Astrocyte of the spinal cord (primary cell): ENCODE measurements around the gene TFR2.

Experiments used
- DNase-seq: peaks from one replicate; pipeline ENCODE4 v3.0.0; 2011; ENCODE audit warnings: low read depth, low spot score
- H3K4me3 ChIP-seq: 2 replicates; pipeline ENCODE4 v1.5.1; 2011; ENCODE audit warnings: low read depth, mild to moderate bottlenecking, low read length, moderate library complexity
- in situ Hi-C: cut with HindIII; loops from 2 replicates; pipeline ENCODE4 v1.10.0; 2017; ENCODE audit warnings: low sequenced_read_pairs
- TF ChIP-seq, protein P1 (sequence below): IDR thresholded peaks from 2 replicates; pipeline ENCODE4 v1.5.1; 2012; ENCODE audit warnings: low read depth, mild to moderate bottlenecking, low read length, inconsistent platforms

The TFR2 gene

DNA sequence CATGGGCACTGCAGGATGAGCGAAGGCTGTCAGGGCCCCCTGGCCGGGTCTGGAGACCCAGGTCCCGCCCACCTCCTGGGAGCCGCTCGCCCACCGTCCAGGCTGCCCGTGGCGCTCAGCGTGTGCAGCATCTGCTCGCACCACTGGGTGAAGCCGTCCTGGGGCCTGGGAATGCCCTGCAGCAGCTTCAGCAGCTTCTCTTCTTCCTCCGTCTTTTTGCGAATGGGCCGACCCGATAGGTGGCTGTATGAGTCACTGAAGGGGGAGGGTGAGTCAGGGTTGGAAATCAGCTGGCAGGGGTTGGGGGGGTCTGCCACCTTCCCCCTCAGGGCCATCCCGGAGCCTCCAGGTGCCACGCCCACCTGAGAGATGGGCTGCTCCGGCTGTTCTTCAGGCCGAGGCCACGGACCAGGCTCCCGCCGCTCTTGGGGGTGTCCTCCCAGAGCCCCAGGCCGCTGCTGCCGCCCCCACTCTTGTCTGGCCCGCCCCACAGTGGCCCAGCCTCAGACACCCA, 40.9 kb upstream of the TFR2 start:
- peak; percentile 53 for DNase-seq
- H3K4me3 ChIP-seq = no peak overlapping the region
- in situ Hi-C loops = no loop called here
- TF ChIP-seq, protein P1, sequence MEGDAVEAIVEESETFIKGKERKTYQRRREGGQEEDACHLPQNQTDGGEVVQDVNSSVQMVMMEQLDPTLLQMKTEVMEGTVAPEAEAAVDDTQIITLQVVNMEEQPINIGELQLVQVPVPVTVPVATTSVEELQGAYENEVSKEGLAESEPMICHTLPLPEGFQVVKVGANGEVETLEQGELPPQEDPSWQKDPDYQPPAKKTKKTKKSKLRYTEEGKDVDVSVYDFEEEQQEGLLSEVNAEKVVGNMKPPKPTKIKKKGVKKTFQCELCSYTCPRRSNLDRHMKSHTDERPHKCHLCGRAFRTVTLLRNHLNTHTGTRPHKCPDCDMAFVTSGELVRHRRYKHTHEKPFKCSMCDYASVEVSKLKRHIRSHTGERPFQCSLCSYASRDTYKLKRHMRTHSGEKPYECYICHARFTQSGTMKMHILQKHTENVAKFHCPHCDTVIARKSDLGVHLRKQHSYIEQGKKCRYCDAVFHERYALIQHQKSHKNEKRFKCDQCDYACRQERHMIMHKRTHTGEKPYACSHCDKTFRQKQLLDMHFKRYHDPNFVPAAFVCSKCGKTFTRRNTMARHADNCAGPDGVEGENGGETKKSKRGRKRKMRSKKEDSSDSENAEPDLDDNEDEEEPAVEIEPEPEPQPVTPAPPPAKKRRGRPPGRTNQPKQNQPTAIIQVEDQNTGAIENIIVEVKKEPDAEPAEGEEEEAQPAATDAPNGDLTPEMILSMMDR = no peak

- TF ChIP-seq, protein P1 = no peak
- H3K4me3 ChIP-seq = no peak overlapping the region
- in situ Hi-C loops = no loop called here
- DNase-seq = no peak
These were observed 40.3 kb upstream of the TFR2 start for GRCh38 chr7:100681491-100682227.

DNA sequence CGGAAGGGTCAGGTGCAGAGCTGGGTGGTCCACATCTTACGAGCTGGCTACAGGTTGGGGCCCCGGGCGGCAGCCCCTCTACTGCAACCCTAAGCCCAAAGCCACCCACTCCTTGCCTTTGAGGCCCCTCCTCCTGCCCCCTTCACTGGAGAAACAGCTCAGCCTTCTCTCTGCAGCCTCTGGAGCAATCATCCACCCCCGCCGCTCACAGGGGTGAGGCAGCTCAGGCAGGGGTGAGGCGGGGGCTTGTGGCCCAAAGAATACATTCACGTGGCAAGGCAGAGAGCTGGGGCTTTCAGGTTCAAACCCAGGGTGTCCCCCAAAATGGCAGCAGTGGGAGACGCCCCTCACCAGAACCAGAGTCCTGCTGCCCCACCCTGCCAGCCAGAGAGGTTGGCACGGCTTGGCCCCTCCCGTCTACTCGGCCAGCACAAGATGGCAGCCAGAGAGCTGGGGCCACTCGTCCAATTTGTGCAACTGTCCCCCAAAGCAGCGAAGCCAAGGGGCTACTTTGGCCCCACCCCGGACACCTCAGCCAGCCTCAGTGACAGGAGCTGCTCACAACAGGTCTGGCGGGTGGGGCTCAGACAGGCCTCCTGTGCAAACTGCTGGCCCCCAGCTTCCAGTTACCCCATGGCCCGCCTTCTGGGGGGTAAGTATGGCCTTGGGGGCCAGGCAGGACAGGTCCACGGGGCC, 39.4 kb upstream of the TFR2 start:
- TF ChIP-seq, protein P1 = no peak
- H3K4me3 ChIP-seq = no peak overlapping the region
- no peak for DNase-seq
- in situ Hi-C loops = no loop called here

DNA sequence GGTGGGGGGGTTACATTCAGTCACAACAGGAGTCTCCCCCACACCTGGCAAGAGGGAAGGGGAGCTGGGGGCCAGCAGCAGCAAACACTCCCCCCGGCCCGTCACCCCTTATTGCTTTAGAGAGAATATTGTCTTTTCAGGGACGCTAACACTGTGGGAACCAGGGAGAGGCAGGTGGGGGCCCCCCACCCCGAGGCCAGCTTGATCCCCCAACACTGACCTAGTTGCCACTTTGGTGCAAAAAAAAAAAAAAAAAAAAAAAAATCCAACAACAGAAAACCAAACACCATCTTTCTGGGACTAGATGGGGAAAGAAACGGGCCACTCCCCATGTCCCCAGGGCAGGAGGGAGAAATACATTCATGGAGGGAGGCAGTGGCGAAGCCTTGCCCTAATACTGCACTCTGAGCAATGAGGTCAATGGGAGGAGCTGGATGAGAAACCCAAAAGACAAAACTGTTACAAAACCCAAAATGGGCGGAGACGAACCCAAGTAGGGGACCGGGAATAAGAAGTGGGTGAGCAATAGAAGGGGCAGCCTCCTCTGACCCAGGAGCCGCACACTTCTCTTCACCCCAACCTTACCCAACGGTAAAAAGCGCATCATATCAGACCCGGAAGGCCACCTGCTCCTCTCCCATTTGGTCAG, 38.7 kb upstream of the TFR2 start:
- DNase-seq = no peak
- H3K4me3 ChIP-seq = no peak overlapping the region
- TF ChIP-seq, protein P1 = no peak
- in situ Hi-C loops = no loop called here

GRCh38 chr7:100679129-100679926, 38.0 kb upstream of the TFR2 start:
- no peak for DNase-seq
- TF ChIP-seq, protein P1 = no peak
- in situ Hi-C loops = no loop called here
- no peak overlapping the region for H3K4me3 ChIP-seq
